Aortic smooth muscle cell (primary cell): ENCODE measurements around the gene ZBTB26. TPM values are rescaled to one million over a fixed set of nuclear protein-coding genes. Genes with fewer than 3 reads are reported as not detected.

ENCODE experiments used
- total RNA-seq: library from RNA; depleted of rRNA; stranded (reverse); fragments of >200 nt; gene quantifications from 2 replicates; pipeline ENCODE4 v1.2.3, GENCODE V29; 2014

The ZBTB26 gene
- total RNA-seq = 2.9 and 3.3 TPM in 2 replicates

GRCh38 chr9:122931226-122932121 is at the start of gene ZBTB26:
ZBTB26 (minus strand) TSS chr9:122931512; CDS start chr9:122919934, 11,578 bp downstream.

GRCh38 chr9:122940749-122941581 is 9.7 kb upstream of the ZBTB26 start, which contains the start of gene RABGAP1:
RABGAP1 (plus strand) TSS chr9:122941020; CDS start chr9:122957060, 16,040 bp downstream.

GRCh38 chr9:122912964-122913673 is 18.2 kb downstream of the ZBTB26 start, which contains the start of gene ZBTB6:
ZBTB6 (minus strand) TSS chr9:122913323; CDS start chr9:122912072, 1,251 bp downstream.

GRCh38 chr9:122904823-122905710 is 26.2 kb downstream of the ZBTB26 start, which contains the start of gene RC3H2:
RC3H2 (minus strand) TSS chr9:122905359; CDS start chr9:122897509, 7,850 bp downstream.

Other genes starting within 250 kb of the ZBTB26 start
- not detected in 2 replicates for gene OR1L4, start 207.5 kb downstream of the ZBTB26 start, total RNA-seq
- gene OR1L6, start 189.2 kb downstream of the ZBTB26 start, total RNA-seq = not detected in 2 replicates
- not detected in 2 replicates for gene OR5C1, start 142.6 kb downstream of the ZBTB26 start, total RNA-seq
- gene OR1K1, start 131.4 kb downstream of the ZBTB26 start, total RNA-seq = not detected in 2 replicates
- gene PDCL, start 102.9 kb downstream of the ZBTB26 start, total RNA-seq = 43.9 and 51.5 TPM in 2 replicates
- gene RC3H2, start 26.2 kb downstream of the ZBTB26 start, total RNA-seq = 50.6 and 60.5 TPM in 2 replicates
- gene ZBTB6, start 18.2 kb downstream of the ZBTB26 start, total RNA-seq = 13.1 and 13.5 TPM in 2 replicates
- gene RABGAP1, start 9.5 kb upstream of the ZBTB26 start, total RNA-seq = 35.7 and 45.3 TPM in 2 replicates
- gene GPR21, start 102.2 kb upstream of the ZBTB26 start, total RNA-seq = 0.87 and 1.1 TPM in 2 replicates